Motor neuron (in vitro differentiated cells): Measurements from ENCODE around the gene PRDM11. TPM values are rescaled to one million over a fixed set of nuclear protein-coding genes. Genes with fewer than 3 reads are reported as not detected.

Source experiments
- ATAC-seq, 8 experiments: fragments of 200-7000 bp; cut with Tn5 transposase; replicated peaks in 6 of 8; 2 replicates each; pipeline ENCODE4 v1.8.0; 2021; ENCODE audit warnings: mild to moderate bottlenecking in 8 of 8, moderate library complexity in 8 of 8
- H3K27ac ChIP-seq, 2 donors: fragments of 250-450 bp; sonication (Bioruptor Pico); 2 replicates each; pipeline ENCODE4 v1.9.0; 2021; ENCODE audit warnings: antibody characterized with exemption in 2 of 2, mild to moderate bottlenecking in 2 of 2, moderate library complexity in 1 of 2
- H3K4me1 ChIP-seq, 2 donors: fragments of 250-450 bp; sonication (Bioruptor Pico); replicated peaks in 1 of 2; 2 replicates each; pipeline ENCODE4 v1.6.1; 2021; ENCODE audit warnings: antibody characterized with exemption in 2 of 2, mild to moderate bottlenecking in 2 of 2, moderate library complexity in 1 of 2
- H3K4me3 ChIP-seq, 5 donors: fragments of 250-450 bp; sonication (Bioruptor Pico); 2 replicates each; pipeline ENCODE4 v1.9.0; 2021; ENCODE audit warnings: antibody characterized with exemption in 5 of 5, mild to moderate bottlenecking in 5 of 5, moderate library complexity in 4 of 5
- WGBS, 10 experiments: fragments of 450-650 bp; shearing (Covaris generic); methylation state at CpG; one replicate each; pipeline ENCODE4 v1.0.0; 2022; 5-methylcytosine and 5-hydroxymethylcytosine counted together
- in situ Hi-C, 9 experiments: fragments of 400-800 bp; cut with MboI; loops; one replicate each; pipeline ENCODE4 v1.15.0; 2021; ENCODE audit warnings: low sequenced_read_pairs in 9 of 9, low pct_unique_long_range_greater_than_20kb in 2 of 9; ENCODE audit not compliant: unreplicated experiment in 9 of 9
- total RNA-seq, 8 experiments: library from RNA; unstranded; fragments of 300-600 nt; gene quantifications; 2 replicates each; pipeline versions ENCODE4 v1.2.3 to v1.2.4, GENCODE V29; 2022

PRDM11 gene
- total RNA-seq, 8 experiments from 2014 or later = 2.4 to 9.9 (median 5.3) TPM

GRCh38 chr11:45155058-45155551 is 8.7 kb downstream of the PRDM11 start:
- in situ Hi-C loops = no loop called here
- no peak for ATAC-seq
- Histone ChIP-seq H3K4me1 (peaks cover 21 to 22% of the 10 kb centered on the region in 2 donors), H3K27ac (no peak overlapping the region), H3K4me3 (no peak overlapping the region)
- 33 to 92% (median 80%) methylated on average over 1 to 4 of the region's 11 CpGs; no CpG with 5 or more reads in 7 of the 10 experiments for WGBS, 10 experiments

GRCh38 chr11:45155627-45156180 is 9.3 kb downstream of the PRDM11 start:
- peaks cover 21 to 22% of the 10 kb centered on the region in 2 donors for H3K4me1 ChIP-seq
- H3K27ac ChIP-seq = no peak overlapping the region
- H3K4me3 ChIP-seq = no peak overlapping the region
- WGBS, 10 experiments = 47% methylated on average over 3 of the region's 4 CpGs; no CpG with 5 or more reads in 9 of the 10 experiments
- in situ Hi-C loops = no loop called here
- ATAC-seq = no peak

GRCh38 chr11:45156201-45156600 is 9.8 kb downstream of the PRDM11 start:
- in situ Hi-C loops = no loop called here
- Histone ChIP-seq H3K4me3 (no peak overlapping the region), H3K4me1 (peaks cover 21 to 22% of the 10 kb centered on the region in 2 donors), H3K27ac (no peak overlapping the region)
- no peak for ATAC-seq
- WGBS, 10 experiments = 88 to 100% (median 92%) methylated on average over 2 to 6 of the region's 6 CpGs; no CpG with 5 or more reads in 6 of the 10 experiments

- H3K4me3 ChIP-seq = no peak overlapping the region
- H3K4me1 ChIP-seq = peaks cover 21 to 22% of the 10 kb centered on the region in 2 donors
- H3K27ac ChIP-seq = no peak overlapping the region
- WGBS, 10 experiments = 81 to 100% (median 94%) methylated on average over 1 to 8 of the region's 9 CpGs; no CpG with 5 or more reads in 2 of the 10 experiments
- ATAC-seq = no peak
- in situ Hi-C loops = no loop called here
Measured at GRCh38 chr11:45156741-45157140, 10.3 kb downstream of the PRDM11 start.

- WGBS, 10 experiments = 0 to 100% (median 90%) methylated on average over 1 to 11 of the region's 20 CpGs; no CpG with 5 or more reads in 3 of the 10 experiments
- no peak overlapping the region for H3K4me3 ChIP-seq
Measured at GRCh38 chr11:45157247-45158209, 11.1 kb downstream of the PRDM11 start.

GRCh38 chr11:45158210-45158731 is 11.8 kb downstream of the PRDM11 start:
- in situ Hi-C loops = no loop called here
- H3K4me1 ChIP-seq = peaks cover 21 to 22% of the 10 kb centered on the region in 2 donors
- ATAC-seq = peak; percentile 81 to 97 (median 96)
- peak overlapping the region in 1 of 2 donors; percentile 55 for H3K27ac ChIP-seq
- WGBS, 10 experiments = 0 to 30% methylated on average over 1 to 2 of the region's 8 CpGs; no CpG with 5 or more reads in 8 of the 10 experiments
- H3K4me3 ChIP-seq = no peak overlapping the region

More at GRCh38 chr11:45157247-45158209, 11.1 kb downstream of the PRDM11 start:
- Histone ChIP-seq H3K4me1 (peaks cover 21 to 22% of the 10 kb centered on the region in 2 donors), H3K27ac (peak overlapping the region in 1 of 2 donors; percentile 55)
- in situ Hi-C loops = no loop called here
- ATAC-seq = peak in 1 of 8 experiments; percentile 3

- peak in 2 of 8 experiments; percentile 2 for ATAC-seq
Measured at GRCh38 chr11:45158891-45159605, 12.6 kb downstream of the PRDM11 start.

GRCh38 chr11:45159781-45160365 is 13.4 kb downstream of the PRDM11 start:
- H3K4me1 ChIP-seq = peaks cover 23 to 24% of the 10 kb centered on the region in 2 donors
- no peak overlapping the region for H3K4me3 ChIP-seq
- ATAC-seq = no peak
- WGBS, 10 experiments = 47 to 92% (median 83%) methylated on average over 1 to 2 of the region's 3 CpGs; no CpG with 5 or more reads in 3 of the 10 experiments
- no peak overlapping the region for H3K27ac ChIP-seq
- in situ Hi-C loops = no loop called here

More at GRCh38 chr11:45158891-45159605, 12.6 kb downstream of the PRDM11 start:
- H3K4me3 ChIP-seq = no peak overlapping the region
- peaks cover 21 to 23% of the 10 kb centered on the region in 2 donors for H3K4me1 ChIP-seq
- WGBS, 10 experiments = 20 to 100% (median 90%) methylated on average over 1 to 5 of the region's 13 CpGs; no CpG with 5 or more reads in 5 of the 10 experiments
- in situ Hi-C loops = no loop called here
- no peak overlapping the region for H3K27ac ChIP-seq

GRCh38 chr11:45161252-45162063 is 15.0 kb downstream of the PRDM11 start:
- Histone ChIP-seq H3K27ac (no peak overlapping the region), H3K4me1 (peaks cover 23 to 24% of the 10 kb centered on the region in 2 donors), H3K4me3 (no peak overlapping the region)
- in situ Hi-C loops = no loop called here
- ATAC-seq = no peak
- 43 to 100% (median 77%) methylated on average over 3 to 12 of the region's 23 CpGs; no CpG with 5 or more reads in 3 of the 10 experiments for WGBS, 10 experiments

- Histone ChIP-seq H3K4me1 (peaks cover 23 to 24% of the 10 kb centered on the region in 2 donors), H3K4me3 (no peak overlapping the region), H3K27ac (no peak overlapping the region)
- WGBS, 10 experiments = 100% methylated on average over 1 of the region's 3 CpGs; no CpG with 5 or more reads in 7 of the 10 experiments
- ATAC-seq = no peak
- in situ Hi-C loops = no loop called here
Measured at GRCh38 chr11:45162064-45162375, 15.6 kb downstream of the PRDM11 start.

- Histone ChIP-seq H3K27ac (no peak overlapping the region), H3K4me1 (peaks cover 12% of the 10 kb centered on the region in 2 donors), H3K4me3 (no peak overlapping the region)
- in situ Hi-C loops = no loop called here
- 60 to 100% (median 79%) methylated on average over 1 to 4 of the region's 10 CpGs; no CpG with 5 or more reads in 2 of the 10 experiments for WGBS, 10 experiments
- ATAC-seq = no peak
Measured at GRCh38 chr11:45162916-45163879, 16.8 kb downstream of the PRDM11 start.
